Chondrocyte (in vitro differentiated cells): Measurements from ENCODE around the gene TSC2. TPM values are rescaled to one million over a fixed set of nuclear protein-coding genes. Genes with fewer than 3 reads are reported as not detected.

Experiments
- DNase-seq: peaks from one replicate; pipeline ENCODE4 v3.0.0; 2021; ENCODE audit warnings: mixed read lengths, low spot score
- H3K27ac Mint-ChIP-seq: one replicate; pipeline ENCODE4 v1.8.0; 2021; ENCODE audit warnings: mild to moderate bottlenecking, moderate library complexity, mixed read lengths; ENCODE audit not compliant: unreplicated experiment
- H3K27me3 Mint-ChIP-seq: 2 replicates; pipeline ENCODE4 v1.8.0; 2021; ENCODE audit warnings: low read depth, mixed read lengths
- H3K36me3 Mint-ChIP-seq: 2 replicates; pipeline ENCODE4 v1.8.0; 2021; ENCODE audit warnings: low read depth, mixed read lengths
- H3K4me1 Mint-ChIP-seq: 2 replicates; pipeline ENCODE4 v1.8.0; 2021; ENCODE audit warnings: low read depth, mild to moderate bottlenecking, mixed read lengths
- H3K4me3 Mint-ChIP-seq: one replicate; pipeline ENCODE4 v1.8.0; 2021; ENCODE audit warnings: mild to moderate bottlenecking, moderate library complexity, mixed read lengths; ENCODE audit not compliant: unreplicated experiment
- H3K9me3 Mint-ChIP-seq: 2 replicates; pipeline ENCODE4 v1.8.0; 2021; ENCODE audit warnings: low read depth, mixed read lengths
- CTCF ChIP-seq: fragments of 200-600 bp; sonication (generic); IDR thresholded peaks from 2 replicates; pipeline ENCODE4 v1.5.0; 2021; ENCODE audit warnings: antibody characterized with exemption, mild to moderate bottlenecking, moderate library complexity
- total RNA-seq: library from RNA; stranded (reverse); gene quantifications from 3 replicates; pipeline ENCODE4 v1.2.1, GENCODE V29; 2021

The TSC2 gene
- total RNA-seq, 1 donor from 2014 or later = 108 TPM

GRCh38 chr16:2025878-2026460, 21.8 kb upstream of the TSC2 start:
- Mint-ChIP-seq H3K9me3 (no peaks in the 10 kb centered on the region), H3K27ac (no peak overlapping the region), H3K36me3 (no peaks in the 10 kb centered on the region), H3K4me1 (peaks cover 38% of the 10 kb centered on the region), H3K4me3 (peak overlapping the region; percentile 28), H3K27me3 (peaks cover 4% of the 10 kb centered on the region)
- no peak for TF ChIP-seq CTCF
- DNase-seq = no peak

GRCh38 chr16:2026461-2027023, 21.2 kb upstream of the TSC2 start, which contains the start of gene NHERF2:
Gene NHERF2 (plus strand): TSS chr16:2026902. CDS start chr16:2027006, 104 bp downstream.
- H3K4me1 Mint-ChIP-seq = peaks cover 37% of the 10 kb centered on the region
- H3K36me3 Mint-ChIP-seq = no peaks in the 10 kb centered on the region
- H3K27ac Mint-ChIP-seq = no peak within 1 kb of the TSS
- no peak for TF ChIP-seq CTCF
- no peak for DNase-seq
- no peaks in the 10 kb centered on the region for H3K9me3 Mint-ChIP-seq
- peaks cover 2% of the 10 kb centered on the region for H3K27me3 Mint-ChIP-seq
- peak within 1 kb of the TSS; percentile 82 for H3K4me3 Mint-ChIP-seq

- no peaks in the 10 kb centered on the region for H3K27me3 Mint-ChIP-seq
- H3K4me3 Mint-ChIP-seq = peak overlapping the region; percentile 82
- H3K9me3 Mint-ChIP-seq = no peaks in the 10 kb centered on the region
- peak; percentile 33 for TF ChIP-seq CTCF
- H3K4me1 Mint-ChIP-seq = peaks cover 41% of the 10 kb centered on the region
- DNase-seq = no peak
- H3K36me3 Mint-ChIP-seq = no peaks in the 10 kb centered on the region
- H3K27ac Mint-ChIP-seq = no peak overlapping the region
Measured at GRCh38 chr16:2027024-2028010, 20.5 kb upstream of the TSC2 start.

GRCh38 chr16:2028146-2028545, 19.6 kb upstream of the TSC2 start:
- Mint-ChIP-seq H3K9me3 (no peaks in the 10 kb centered on the region), H3K27ac (no peak overlapping the region), H3K27me3 (no peaks in the 10 kb centered on the region), H3K36me3 (no peaks in the 10 kb centered on the region), H3K4me3 (peak overlapping the region; percentile 82), H3K4me1 (peaks cover 41% of the 10 kb centered on the region)
- TF ChIP-seq CTCF = no peak
- DNase-seq = no peak

GRCh38 chr16:2028620-2029220, 19.1 kb upstream of the TSC2 start:
- H3K27ac Mint-ChIP-seq = no peak overlapping the region
- H3K27me3 Mint-ChIP-seq = no peaks in the 10 kb centered on the region
- H3K9me3 Mint-ChIP-seq = no peaks in the 10 kb centered on the region
- H3K4me1 Mint-ChIP-seq = peaks cover 42% of the 10 kb centered on the region
- DNase-seq = peak; percentile 76
- peak overlapping the region; percentile 82 for H3K4me3 Mint-ChIP-seq
- no peak for TF ChIP-seq CTCF
- H3K36me3 Mint-ChIP-seq = no peaks in the 10 kb centered on the region
